HG03039 (cell line): Measurements from ENCODE around the gene ODAD2.

Experiments used
- ATAC-seq: cut with Tn5 transposase; IDR thresholded peaks from one replicate; pipeline ENCODE4 v1.9.1; 2021; ENCODE audit warnings: mild to moderate bottlenecking, moderate library complexity; ENCODE audit not compliant: unreplicated experiment

ODAD2 gene

GRCh38 chr10:27771231-27771630 is 227.6 kb downstream of the ODAD2 start:
- ATAC-seq = no peak

GRCh38 chr10:27770181-27770580 is 228.7 kb downstream of the ODAD2 start:
- no peak for ATAC-seq
